Measurements from ENCODE around the gene MYL11. TPM values are rescaled to one million over a fixed set of nuclear protein-coding genes. Genes with fewer than 3 reads are reported as not detected.

The MYL11 gene
- total RNA-seq, 6 experiments from 2014 or later: 0.77 to 1.2 (median 0.82) TPM; not detected in 3

DNA sequence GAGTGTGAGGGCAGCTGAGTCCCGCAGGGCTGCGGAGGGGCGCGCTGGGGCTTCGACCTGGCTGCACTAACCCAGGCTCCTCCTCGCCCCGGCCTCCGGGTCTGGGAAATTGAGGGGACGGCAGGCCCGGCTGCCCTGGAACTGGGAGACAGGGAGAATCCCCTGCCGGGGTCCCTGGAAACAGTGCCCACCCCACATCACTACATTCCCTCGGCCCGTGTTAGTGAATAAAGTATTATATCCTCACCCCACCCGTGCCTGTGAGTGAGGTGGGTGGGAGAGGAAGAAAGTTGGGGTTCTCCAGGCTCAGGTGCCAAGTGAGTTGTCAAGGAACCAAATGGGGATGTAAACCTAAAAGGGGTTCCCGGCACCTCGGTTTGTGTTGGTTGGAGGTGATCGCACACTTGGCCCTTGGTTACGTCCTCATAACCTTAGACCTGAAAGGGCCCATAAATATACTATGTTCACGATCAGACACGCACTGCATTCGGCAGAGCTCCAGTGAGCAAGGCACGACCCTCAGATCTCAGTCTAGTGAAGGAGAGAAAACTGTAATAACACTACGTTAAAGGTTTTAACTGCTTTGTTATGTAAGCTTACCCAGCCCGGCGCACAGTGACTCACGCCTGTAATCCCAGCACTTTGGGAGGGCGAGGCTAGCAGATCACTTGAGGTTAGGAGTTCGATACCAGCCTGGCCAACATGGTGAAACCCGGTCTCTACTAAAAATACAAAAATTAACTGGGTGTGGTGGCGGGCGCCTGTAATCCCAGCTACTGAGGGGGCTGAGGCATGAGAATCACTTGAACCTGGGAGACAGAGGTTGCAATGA is 44.0 kb downstream of the MYL11 start:
- peaks cover 20% of the 10 kb centered on the region for H3K36me3 Mint-ChIP-seq (ENCODE audit: low read depth)
- H3K4me1 Mint-ChIP-seq (ENCODE audit: low read depth): peaks cover 18% of the 10 kb centered on the region
- no peak overlapping the region; the same call in 1 of the 2 replicates for H3K4me3 Mint-ChIP-seq
- H3K27me3 Mint-ChIP-seq (ENCODE audit: insufficient read depth): peaks cover 8% of the 10 kb centered on the region
- no peaks in the 10 kb centered on the region for H3K9me3 Mint-ChIP-seq
- TF ChIP-seq CTCF (IDR thresholded peaks at IDR 0.05): no peak
- DNase-seq: no peak
- no peak overlapping the region for H3K27ac Mint-ChIP-seq

GRCh38 chr16:30421010-30421409 is 46.4 kb downstream of the MYL11 start:
- no peak overlapping the region for H3K27ac Mint-ChIP-seq
- no peak for DNase-seq
- H3K9me3 Mint-ChIP-seq: no peaks in the 10 kb centered on the region
- TF ChIP-seq CTCF (IDR thresholded peaks at IDR 0.05): no peak
- peaks cover 8% of the 10 kb centered on the region for H3K27me3 Mint-ChIP-seq (ENCODE audit: insufficient read depth)
- H3K4me3 Mint-ChIP-seq: no peak overlapping the region
- peaks cover 13% of the 10 kb centered on the region for H3K4me1 Mint-ChIP-seq (ENCODE audit: low read depth)
- H3K36me3 Mint-ChIP-seq (ENCODE audit: low read depth): peaks cover 16% of the 10 kb centered on the region

Other genes with a start within 250 kb of the MYL11 start
- 1 to 10 TPM; 2.9 to 4.2 (median 3.7) TPM for gene CORO1A, start 191.2 kb upstream of the MYL11 start, total RNA-seq (2021; fragmentation: NEBNext Ultra II Directional; extraction: Animal tissue kit (Norgen Biotek cat#: 25700))
- gene BOLA2B, start 181.1 kb upstream of the MYL11 start, total RNA-seq (2021; fragmentation: NEBNext Ultra II Directional; extraction: Animal tissue kit (Norgen Biotek cat#: 25700)): 100 to 1,000 TPM; 113 to 142 (median 131) TPM
- 10 to 100 TPM; 13.2 to 23.3 (median 20.7) TPM for gene SLX1A, start 180.9 kb upstream of the MYL11 start, total RNA-seq (2021; fragmentation: NEBNext Ultra II Directional; extraction: Animal tissue kit (Norgen Biotek cat#: 25700))
- 1 to 10 TPM; 3.4 to 8.9 (median 4.1) TPM for gene SULT1A3, start 175.5 kb upstream of the MYL11 start, total RNA-seq (2021; fragmentation: NEBNext Ultra II Directional; extraction: Animal tissue kit (Norgen Biotek cat#: 25700))
- 1 to 10 TPM in 5 of 6 experiments, under 1 TPM in 1; 0.91 to 7.5 (median 4.0) TPM for gene NPIPB13, start 126.3 kb upstream of the MYL11 start, total RNA-seq (2021; fragmentation: NEBNext Ultra II Directional; extraction: Animal tissue kit (Norgen Biotek cat#: 25700))
- 10 to 100 TPM; 76.2 to 91.0 (median 80.4) TPM for gene CD2BP2, start 19.5 kb upstream of the MYL11 start, total RNA-seq (2021; fragmentation: NEBNext Ultra II Directional; extraction: Animal tissue kit (Norgen Biotek cat#: 25700))
- gene TBC1D10B, start 4.3 kb upstream of the MYL11 start, total RNA-seq (2021; fragmentation: NEBNext Ultra II Directional; extraction: Animal tissue kit (Norgen Biotek cat#: 25700)): 10 to 100 TPM; 44.6 to 51.6 (median 46.3) TPM
- gene SEPTIN1, start 7.8 kb downstream of the MYL11 start, total RNA-seq (2021; fragmentation: NEBNext Ultra II Directional; extraction: Animal tissue kit (Norgen Biotek cat#: 25700)): 1 to 10 TPM; 1.5 to 2.8 (median 1.8) TPM
- gene ZNF48, start 20.6 kb downstream of the MYL11 start, total RNA-seq (2021; fragmentation: NEBNext Ultra II Directional; extraction: Animal tissue kit (Norgen Biotek cat#: 25700)): 1 to 10 TPM; 5.3 to 7.9 (median 6.1) TPM
- 10 to 100 TPM; 15.8 to 19.1 (median 16.8) TPM for gene ZNF771, start 32.8 kb downstream of the MYL11 start, total RNA-seq (2021; fragmentation: NEBNext Ultra II Directional; extraction: Animal tissue kit (Norgen Biotek cat#: 25700))
- gene DCTPP1, start 55.2 kb downstream of the MYL11 start, total RNA-seq (2021; fragmentation: NEBNext Ultra II Directional; extraction: Animal tissue kit (Norgen Biotek cat#: 25700)): 10 to 100 TPM; 24.9 to 37.9 (median 28.5) TPM
- 10 to 100 TPM; 29.7 to 36.7 (median 31.1) TPM for gene SEPHS2, start 71.1 kb downstream of the MYL11 start, total RNA-seq (2021; fragmentation: NEBNext Ultra II Directional; extraction: Animal tissue kit (Norgen Biotek cat#: 25700))
- not detected for gene ITGAL, start 97.9 kb downstream of the MYL11 start, total RNA-seq (2021; fragmentation: NEBNext Ultra II Directional; extraction: Animal tissue kit (Norgen Biotek cat#: 25700))
- gene ZNF768, start 151.8 kb downstream of the MYL11 start, total RNA-seq (2021; fragmentation: NEBNext Ultra II Directional; extraction: Animal tissue kit (Norgen Biotek cat#: 25700)): 10 to 100 TPM; 19.8 to 22.8 (median 20.8) TPM
- 1 to 10 TPM; 3.2 to 4.7 (median 3.8) TPM for gene ZNF747, start 160.1 kb downstream of the MYL11 start, total RNA-seq (2021; fragmentation: NEBNext Ultra II Directional; extraction: Animal tissue kit (Norgen Biotek cat#: 25700))
- 1 to 10 TPM; 5.1 to 6.8 (median 5.7) TPM for gene ZNF764, start 183.6 kb downstream of the MYL11 start, total RNA-seq (2021; fragmentation: NEBNext Ultra II Directional; extraction: Animal tissue kit (Norgen Biotek cat#: 25700))
- gene ZNF688, start 196.9 kb downstream of the MYL11 start, total RNA-seq (2021; fragmentation: NEBNext Ultra II Directional; extraction: Animal tissue kit (Norgen Biotek cat#: 25700)): 10 to 100 TPM in 1 of 6 experiments, 1 to 10 TPM in 5; 5.9 to 10.4 (median 7.6) TPM
- gene ZNF785, start 210.9 kb downstream of the MYL11 start, total RNA-seq (2021; fragmentation: NEBNext Ultra II Directional; extraction: Animal tissue kit (Norgen Biotek cat#: 25700)): 10 to 100 TPM in 3 of 6 experiments, 1 to 10 TPM in 3; 7.3 to 12.2 (median 10.1) TPM
- 1 to 10 TPM; 6.9 to 8.7 (median 7.5) TPM for gene ZNF689, start 235.6 kb downstream of the MYL11 start, total RNA-seq (2021; fragmentation: NEBNext Ultra II Directional; extraction: Animal tissue kit (Norgen Biotek cat#: 25700))

Data from HFFc6 (cell line).